ENCODE measurements around the gene CNMD.

The CNMD gene

GRCh38 chr13:52765611-52766390 lies 26.2 kb upstream of the CNMD start:
- ATAC-seq (no peak), DNase-seq (no peak)
- Mint-ChIP-seq H3K4me1 (no peaks in the 10 kb centered on the region), H3K36me3 (ENCODE audit: low read depth) (no peaks in the 10 kb centered on the region), H3K27ac (no peak overlapping the region), H3K9me3 (no peaks in the 10 kb centered on the region), H3K27me3 (peaks cover 8% of the 10 kb centered on the region), H3K4me3 (no peak overlapping the region)

- Mint-ChIP-seq H3K27me3 (peaks cover 6% of the 10 kb centered on the region), H3K36me3 (ENCODE audit: low read depth) (no peaks in the 10 kb centered on the region), H3K27ac (no peak overlapping the region), H3K9me3 (no peaks in the 10 kb centered on the region), H3K4me1 (no peaks in the 10 kb centered on the region), H3K4me3 (no peak overlapping the region)
- DNase-seq (no peak), ATAC-seq (no peak)
These were observed 20.5 kb upstream of the CNMD start for GRCh38 chr13:52760077-52760476.

GRCh38 chr13:52758114-52758513 lies 18.5 kb upstream of the CNMD start:
- Mint-ChIP-seq H3K4me3 (no peak overlapping the region), H3K4me1 (no peaks in the 10 kb centered on the region), H3K36me3 (ENCODE audit: low read depth) (no peaks in the 10 kb centered on the region), H3K27me3 (peaks cover 6% of the 10 kb centered on the region), H3K9me3 (no peaks in the 10 kb centered on the region), H3K27ac (no peak overlapping the region)
- DNase-seq (no peak), ATAC-seq (no peak)

- ATAC-seq (no peak), DNase-seq (no peak)
- Mint-ChIP-seq H3K9me3 (no peaks in the 10 kb centered on the region), H3K4me1 (no peaks in the 10 kb centered on the region), H3K36me3 (ENCODE audit: low read depth) (no peaks in the 10 kb centered on the region), H3K27me3 (peaks cover 9% of the 10 kb centered on the region), H3K27ac (no peak overlapping the region), H3K4me3 (no peak overlapping the region)
These were observed 11.6 kb upstream of the CNMD start for GRCh38 chr13:52751196-52751595.

- Mint-ChIP-seq H3K36me3 (ENCODE audit: low read depth) (no peaks in the 10 kb centered on the region), H3K4me3 (no peak overlapping the region), H3K27ac (no peak overlapping the region), H3K4me1 (no peaks in the 10 kb centered on the region), H3K9me3 (no peaks in the 10 kb centered on the region), H3K27me3 (peaks cover 10% of the 10 kb centered on the region)
- ATAC-seq (no peak), DNase-seq (no peak)
These were observed 11.1 kb upstream of the CNMD start for GRCh38 chr13:52750713-52751112.

GRCh38 chr13:52749419-52749818 lies 9.8 kb upstream of the CNMD start:
- no peaks in the 10 kb centered on the region for H3K36me3 Mint-ChIP-seq (ENCODE audit: low read depth)
- no peak for DNase-seq

GRCh38 chr13:52746141-52746540 lies 6.5 kb upstream of the CNMD start:
- Mint-ChIP-seq H3K36me3 (ENCODE audit: low read depth) (no peaks in the 10 kb centered on the region), H3K4me3 (no peak overlapping the region), H3K4me1 (no peaks in the 10 kb centered on the region), H3K27ac (no peak overlapping the region), H3K9me3 (no peaks in the 10 kb centered on the region), H3K27me3 (peaks cover 36% of the 10 kb centered on the region)
- ATAC-seq = no peak
- no peak for DNase-seq

More at GRCh38 chr13:52749419-52749818, 9.8 kb upstream of the CNMD start:
- Mint-ChIP-seq H3K4me3 (no peak overlapping the region), H3K9me3 (no peaks in the 10 kb centered on the region), H3K27ac (no peak overlapping the region), H3K4me1 (no peaks in the 10 kb centered on the region), H3K27me3 (peaks cover 18% of the 10 kb centered on the region)
- no peak for ATAC-seq

- Mint-ChIP-seq H3K9me3 (no peaks in the 10 kb centered on the region), H3K36me3 (ENCODE audit: low read depth) (no peaks in the 10 kb centered on the region), H3K4me1 (peaks cover under 1% of the 10 kb centered on the region), H3K4me3 (no peak overlapping the region), H3K27me3 (peaks cover 45% of the 10 kb centered on the region), H3K27ac (no peak overlapping the region)
- no peak for DNase-seq
- no peak for ATAC-seq
These were observed 5.3 kb upstream of the CNMD start for GRCh38 chr13:52744842-52745375.

GRCh38 chr13:52743988-52744387 lies 4.4 kb upstream of the CNMD start:
- no peak overlapping the region for H3K27ac Mint-ChIP-seq
- no peak for ATAC-seq
- no peak for DNase-seq
- H3K4me3 Mint-ChIP-seq = no peak overlapping the region
- H3K36me3 Mint-ChIP-seq (ENCODE audit: low read depth) = no peaks in the 10 kb centered on the region
- H3K27me3 Mint-ChIP-seq = peaks cover 47% of the 10 kb centered on the region
- peaks cover 4% of the 10 kb centered on the region for H3K4me1 Mint-ChIP-seq
- H3K9me3 Mint-ChIP-seq = no peaks in the 10 kb centered on the region

- H3K36me3 Mint-ChIP-seq (ENCODE audit: low read depth) = no peaks in the 10 kb centered on the region
- H3K4me3 Mint-ChIP-seq = no peak overlapping the region
- no peak for DNase-seq
- H3K4me1 Mint-ChIP-seq = peaks cover 5% of the 10 kb centered on the region
- peaks cover 48% of the 10 kb centered on the region for H3K27me3 Mint-ChIP-seq
- H3K27ac Mint-ChIP-seq = no peak overlapping the region
- no peaks in the 10 kb centered on the region for H3K9me3 Mint-ChIP-seq
- no peak for ATAC-seq
These were observed 3.9 kb upstream of the CNMD start for GRCh38 chr13:52743569-52743968.

- H3K27ac Mint-ChIP-seq = no peak overlapping the region
- peaks cover 6% of the 10 kb centered on the region for H3K4me1 Mint-ChIP-seq
- peak; percentile 52 for DNase-seq
- peak overlapping the region; percentile 40 for H3K4me3 Mint-ChIP-seq
- ATAC-seq = peak; percentile 80
- H3K36me3 Mint-ChIP-seq (ENCODE audit: low read depth) = no peaks in the 10 kb centered on the region
- no peaks in the 10 kb centered on the region for H3K9me3 Mint-ChIP-seq
- H3K27me3 Mint-ChIP-seq = peaks cover 42% of the 10 kb centered on the region
These were observed 727 bp downstream of the CNMD start for GRCh38 chr13:52738719-52739467.

GRCh38 chr13:52737965-52738364 lies 1.7 kb downstream of the CNMD start:
- Mint-ChIP-seq H3K27me3 (peaks cover 38% of the 10 kb centered on the region), H3K36me3 (ENCODE audit: low read depth) (no peaks in the 10 kb centered on the region), H3K27ac (no peak overlapping the region), H3K4me1 (peaks cover 6% of the 10 kb centered on the region), H3K9me3 (no peaks in the 10 kb centered on the region), H3K4me3 (no peak overlapping the region)
- DNase-seq (no peak), ATAC-seq (no peak)

GRCh38 chr13:52737451-52737850 lies 2.2 kb downstream of the CNMD start:
- DNase-seq = no peak
- Mint-ChIP-seq H3K9me3 (no peaks in the 10 kb centered on the region), H3K4me1 (peaks cover 6% of the 10 kb centered on the region), H3K4me3 (no peak overlapping the region), H3K36me3 (ENCODE audit: low read depth) (no peaks in the 10 kb centered on the region), H3K27me3 (peaks cover 34% of the 10 kb centered on the region), H3K27ac (no peak overlapping the region)
- no peak for ATAC-seq

- Mint-ChIP-seq H3K4me3 (no peak overlapping the region), H3K27ac (no peak overlapping the region), H3K9me3 (no peaks in the 10 kb centered on the region), H3K4me1 (peaks cover 6% of the 10 kb centered on the region), H3K36me3 (ENCODE audit: low read depth) (no peaks in the 10 kb centered on the region), H3K27me3 (peaks cover 29% of the 10 kb centered on the region)
- no peak for ATAC-seq
- no peak for DNase-seq
These were observed 2.7 kb downstream of the CNMD start for GRCh38 chr13:52736891-52737290.

GRCh38 chr13:52734075-52734623 lies 5.5 kb downstream of the CNMD start:
- H3K4me1 Mint-ChIP-seq = peaks cover 2% of the 10 kb centered on the region
- DNase-seq (no peak), ATAC-seq (no peak)
- peaks cover 9% of the 10 kb centered on the region for H3K27me3 Mint-ChIP-seq
- H3K4me3 Mint-ChIP-seq = no peak overlapping the region
- H3K27ac Mint-ChIP-seq = no peak overlapping the region
- H3K9me3 Mint-ChIP-seq = no peaks in the 10 kb centered on the region
- H3K36me3 Mint-ChIP-seq (ENCODE audit: low read depth) = no peaks in the 10 kb centered on the region

Data from activated naive CD8-positive, alpha-beta T cell treated with anti-CD3 and anti-CD28 coated beads, Interleukin-2, amount 50 U/mL, for 24 hours (primary cell).